Measurements from ENCODE around the gene LGALS3BP. TPM values are rescaled to one million over a fixed set of nuclear protein-coding genes. Genes with fewer than 3 reads are reported as not detected.

Gene LGALS3BP
- polyA plus RNA-seq, 1 donor (not counting 4 experiments of a cell fraction or from before 2014, with no cell fraction given), result 53.0 TPM

DNA sequence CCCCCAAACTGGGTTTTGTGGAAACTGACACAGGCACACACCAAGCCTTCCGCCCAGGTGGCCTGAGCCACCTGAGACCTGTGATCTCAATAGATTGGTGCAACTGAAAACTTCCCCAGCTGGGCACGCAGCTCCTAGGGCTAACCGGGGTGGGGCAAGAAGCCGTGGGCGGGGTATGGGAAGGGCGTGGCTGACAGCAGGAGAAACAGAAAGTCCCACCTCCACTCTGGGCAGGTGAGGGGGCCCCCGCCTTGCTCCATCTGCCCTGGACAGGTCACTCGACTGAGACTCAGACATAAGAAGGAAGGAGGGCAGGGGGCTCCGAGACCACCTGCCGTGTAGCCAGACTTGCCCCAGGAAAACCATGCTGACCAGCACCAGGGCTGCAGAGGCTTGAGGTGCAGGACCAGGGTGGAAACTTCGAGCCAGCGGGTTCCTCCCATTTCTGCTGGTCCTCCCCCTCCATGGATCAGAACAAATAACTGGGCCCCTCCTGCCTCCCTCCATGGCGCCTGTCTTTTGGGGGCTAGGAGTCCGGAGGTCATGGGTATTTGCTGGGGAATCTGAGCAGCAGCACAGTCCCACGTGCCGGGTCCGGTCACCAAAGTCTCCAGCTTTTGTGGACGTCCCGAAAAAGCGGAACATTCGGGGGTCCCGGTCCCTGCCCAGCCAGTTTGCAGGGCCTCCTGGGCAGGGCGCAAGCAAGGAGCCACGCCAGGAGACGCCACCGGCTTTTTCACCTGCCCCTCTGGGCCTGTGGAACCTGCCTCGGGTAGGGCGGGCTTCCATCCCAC lies 55.9 kb downstream of the LGALS3BP start:
- Histone ChIP-seq H2AFZ (ENCODE audit: control insufficient read depth, low read length) (no peak overlapping the region), H3K9ac (ENCODE audit: control insufficient read depth, extremely low read depth, insufficient read depth, low read length) (no peak overlapping the region), H3K27me3 (ENCODE audit: control insufficient read depth, extremely low read depth, insufficient read depth, low read length) (peaks cover 25% of the 10 kb centered on the region), H3K27ac (ENCODE audit: control insufficient read depth, insufficient read depth, low read length) (no peak overlapping the region), H3K4me1 (ENCODE audit: control insufficient read depth, extremely low read depth, insufficient read depth, low read length) (peaks cover 7% of the 10 kb centered on the region), H3K36me3 (ENCODE audit: control insufficient read depth in 2 of 2, extremely low read depth in 1 of 2, insufficient read depth in 2 of 2, low read length in 2 of 2) (no peaks in the 10 kb centered on the region), H3K4me2 (ENCODE audit: control insufficient read depth, extremely low read depth, insufficient read depth, low read depth, low read length) (peak overlapping the region; percentile 73), H3K79me2 (ENCODE audit: control insufficient read depth, insufficient read depth, low read length) (no peaks in the 10 kb centered on the region), H3K9me3 (ENCODE audit: control insufficient read depth, low read depth, low read length) (no peaks in the 10 kb centered on the region), H3K9me1 (ENCODE audit: control insufficient read depth, extremely low read depth, insufficient read depth, low read length) (no peaks in the 10 kb centered on the region), H3K4me3 (ENCODE audit: control insufficient read depth in 2 of 3, extremely low read depth in 1 of 3, insufficient read depth in 2 of 3, low read depth in 1 of 3, low read length in 3 of 3) (peak overlapping the region; percentile 44 to 55 (median 44)), H4K20me1 (ENCODE audit: control insufficient read depth, extremely low read depth, insufficient read depth, low read length) (no peaks in the 10 kb centered on the region)
- TF ChIP-seq, protein P1, sequence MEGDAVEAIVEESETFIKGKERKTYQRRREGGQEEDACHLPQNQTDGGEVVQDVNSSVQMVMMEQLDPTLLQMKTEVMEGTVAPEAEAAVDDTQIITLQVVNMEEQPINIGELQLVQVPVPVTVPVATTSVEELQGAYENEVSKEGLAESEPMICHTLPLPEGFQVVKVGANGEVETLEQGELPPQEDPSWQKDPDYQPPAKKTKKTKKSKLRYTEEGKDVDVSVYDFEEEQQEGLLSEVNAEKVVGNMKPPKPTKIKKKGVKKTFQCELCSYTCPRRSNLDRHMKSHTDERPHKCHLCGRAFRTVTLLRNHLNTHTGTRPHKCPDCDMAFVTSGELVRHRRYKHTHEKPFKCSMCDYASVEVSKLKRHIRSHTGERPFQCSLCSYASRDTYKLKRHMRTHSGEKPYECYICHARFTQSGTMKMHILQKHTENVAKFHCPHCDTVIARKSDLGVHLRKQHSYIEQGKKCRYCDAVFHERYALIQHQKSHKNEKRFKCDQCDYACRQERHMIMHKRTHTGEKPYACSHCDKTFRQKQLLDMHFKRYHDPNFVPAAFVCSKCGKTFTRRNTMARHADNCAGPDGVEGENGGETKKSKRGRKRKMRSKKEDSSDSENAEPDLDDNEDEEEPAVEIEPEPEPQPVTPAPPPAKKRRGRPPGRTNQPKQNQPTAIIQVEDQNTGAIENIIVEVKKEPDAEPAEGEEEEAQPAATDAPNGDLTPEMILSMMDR (optimal IDR thresholded peaks at IDR 0.05 in 1 of 3, IDR thresholded peaks at IDR 0.05 in 1 of 3, conservative IDR thresholded peaks at IDR 0.05 in 1 of 3; ENCODE audit: extremely low read depth in 1 of 3, insufficient read depth in 2 of 3, low read length in 3 of 3), result no peak
- peak; percentile 65 for TF ChIP-seq EZH2 (IDR thresholded peaks at IDR 0.05; ENCODE audit: low read length)
- peak; percentile 17 for FAIRE-seq
- dilution Hi-C loops (cut with MboI; ENCODE audit: extremely low pct_ligation_motif_present, low sequenced_read_pairs), result no loop called here
- DNase-seq (ENCODE audit: low read depth, low spot score), result no peak

DNA sequence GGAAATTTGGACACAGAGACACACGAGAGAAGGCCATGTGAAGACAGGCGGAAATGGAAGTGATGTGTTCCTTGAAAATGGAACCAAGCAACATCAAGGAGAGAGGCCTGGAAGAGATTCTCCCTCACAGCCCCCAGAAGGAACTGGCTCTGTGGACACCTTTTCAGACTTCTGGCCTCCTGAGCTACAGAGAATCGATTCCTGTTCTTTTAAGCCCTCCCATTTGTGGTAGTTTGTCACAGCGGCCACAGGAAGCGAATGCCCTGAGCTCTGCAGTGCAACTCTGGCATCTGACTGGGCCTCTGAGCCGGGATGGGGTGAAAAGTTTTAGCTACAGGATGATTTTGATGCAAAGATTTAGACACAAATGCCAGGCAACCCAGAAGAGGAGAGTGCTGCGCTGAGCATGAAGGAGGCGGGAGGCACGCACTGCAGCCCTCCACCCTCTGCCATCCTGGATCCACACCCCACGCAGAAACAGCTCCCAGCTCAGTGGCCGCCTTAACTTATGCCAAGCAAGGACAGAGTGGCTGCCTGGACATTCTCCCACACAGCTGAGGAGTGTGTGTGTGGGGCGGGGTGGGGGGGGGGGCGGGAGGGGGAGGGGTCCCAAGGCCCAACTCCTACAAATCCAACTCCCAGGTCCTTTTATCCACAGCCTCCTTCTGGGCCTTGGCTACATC lies 56.8 kb downstream of the LGALS3BP start:
- no peak overlapping the region for H3K9ac ChIP-seq (ENCODE audit: control insufficient read depth, extremely low read depth, insufficient read depth, low read length)
- H3K4me3 ChIP-seq (ENCODE audit: control insufficient read depth in 2 of 3, extremely low read depth in 1 of 3, insufficient read depth in 2 of 3, low read depth in 1 of 3, low read length in 3 of 3), result no peak overlapping the region
- H3K27ac ChIP-seq (ENCODE audit: control insufficient read depth, insufficient read depth, low read length), result no peak overlapping the region
- no peaks in the 10 kb centered on the region for H4K20me1 ChIP-seq (ENCODE audit: control insufficient read depth, extremely low read depth, insufficient read depth, low read length)
- no peaks in the 10 kb centered on the region for H3K79me2 ChIP-seq (ENCODE audit: control insufficient read depth, insufficient read depth, low read length)
- no peaks in the 10 kb centered on the region for H3K9me1 ChIP-seq (ENCODE audit: control insufficient read depth, extremely low read depth, insufficient read depth, low read length)
- peaks cover 18% of the 10 kb centered on the region for H3K27me3 ChIP-seq (ENCODE audit: control insufficient read depth, extremely low read depth, insufficient read depth, low read length)
- FAIRE-seq, result no peak
- H2AFZ ChIP-seq (ENCODE audit: control insufficient read depth, low read length), result no peak overlapping the region
- H3K4me1 ChIP-seq (ENCODE audit: control insufficient read depth, extremely low read depth, insufficient read depth, low read length), result peaks cover 7% of the 10 kb centered on the region
- dilution Hi-C loops (cut with MboI; ENCODE audit: extremely low pct_ligation_motif_present, low sequenced_read_pairs), result no loop called here
- no peak overlapping the region for H3K4me2 ChIP-seq (ENCODE audit: control insufficient read depth, extremely low read depth, insufficient read depth, low read depth, low read length)
- no peaks in the 10 kb centered on the region for H3K9me3 ChIP-seq (ENCODE audit: control insufficient read depth, low read depth, low read length)
- no peak for TF ChIP-seq EZH2 (IDR thresholded peaks at IDR 0.05; ENCODE audit: low read length)
- TF ChIP-seq, protein P1 (optimal IDR thresholded peaks at IDR 0.05 in 1 of 3, IDR thresholded peaks at IDR 0.05 in 1 of 3, conservative IDR thresholded peaks at IDR 0.05 in 1 of 3; ENCODE audit: extremely low read depth in 1 of 3, insufficient read depth in 2 of 3, low read length in 3 of 3), result no peak
- H3K36me3 ChIP-seq (ENCODE audit: control insufficient read depth in 2 of 2, extremely low read depth in 1 of 2, insufficient read depth in 2 of 2, low read length in 2 of 2), result no peaks in the 10 kb centered on the region
- no peak for DNase-seq (ENCODE audit: low read depth, low spot score)
